Peyer's patch (tissue), 4 donors: ENCODE data around the gene SLC22A23. TPM values are rescaled to one million over a fixed set of nuclear protein-coding genes. Genes with fewer than 3 reads are reported as not detected.

Source experiments
- DNase-seq, 3 donors: peaks; one replicate each; pipeline ENCODE4 v3.0.0-alpha.2; 2017 to 2019
- H3K27ac ChIP-seq, 4 donors: fragments of 200-600 bp; sonication (generic); one replicate each; pipeline ENCODE4 v1.5.1; 2016 to 2019
- H3K27me3 ChIP-seq, 2 donors: fragments of 200-600 bp; sonication (generic); one replicate each; pipeline ENCODE4 v1.5.1; 2019
- H3K36me3 ChIP-seq, 3 donors: fragments of 200-600 bp; sonication (generic); one replicate each; pipeline ENCODE4 v1.5.1; 2016 to 2019
- H3K4me1 ChIP-seq, 4 donors: fragments of 200-600 bp; sonication (generic); one replicate each; pipeline ENCODE4 v1.5.1; 2016 to 2019
- H3K4me3 ChIP-seq, 4 donors: fragments of 200-600 bp; sonication (generic); 1 replicate in 3 of 4; 2 replicates in 1 of 4; pipeline ENCODE4 v1.5.1; 2016 to 2019; ENCODE audit warnings: mild to moderate bottlenecking in 1 of 4
- H3K9me3 ChIP-seq, 4 donors: fragments of 200-600 bp; sonication (generic); one replicate each; pipeline ENCODE4 v1.5.1; 2016 to 2019; ENCODE audit warnings: mild to moderate bottlenecking in 1 of 4
- POLR2A ChIP-seq, 2 donors: fragments of 450-650 bp; IDR thresholded peaks; one replicate each; pipeline ENCODE4 v1.5.1; 2017; ENCODE audit warnings: antibody characterized with exemption in 2 of 2, mild to moderate bottlenecking in 2 of 2, moderate library complexity in 2 of 2
- total RNA-seq, 4 donors: library from RNA; depleted of rRNA; stranded (reverse); fragments of >200 nt; gene quantifications; one replicate each; pipeline ENCODE4 v1.1.0, GENCODE V29; 2016
- TF ChIP-seq, protein P1 (sequence below), 6 experiments: fragments of 450-650 bp in 4 of 6; fragments of 200-600 bp in 2 of 6; sonication (generic) in 1 of 6; IDR thresholded peaks; one replicate each; pipeline ENCODE4 v1.5.1; 2017 to 2019; ENCODE audit warnings: antibody characterized with exemption in 6 of 6, mild to moderate bottlenecking in 3 of 6, moderate library complexity in 1 of 6

The SLC22A23 gene
- total RNA-seq, 4 donors from 2014 or later = 22.3 to 145 (median 91.6) TPM

DNA sequence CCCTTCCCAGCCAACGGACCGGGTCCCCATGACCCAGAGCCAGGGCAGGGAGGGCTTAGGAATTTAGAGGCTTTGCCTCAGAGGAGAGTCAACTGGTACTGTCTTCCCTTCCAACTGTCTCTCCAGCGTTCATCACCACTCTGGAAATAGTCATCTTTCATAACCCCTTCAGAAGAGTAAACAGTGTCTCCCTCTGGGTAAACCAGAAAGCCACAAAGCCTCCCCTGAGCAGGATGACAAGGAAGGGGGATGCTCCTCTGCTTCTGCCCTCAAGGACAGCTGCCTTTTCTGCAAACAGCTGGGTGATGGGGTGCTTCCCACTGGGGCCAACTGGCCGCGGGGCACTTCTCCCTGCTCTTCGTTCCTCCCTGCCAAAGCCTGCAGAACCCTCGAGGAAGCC, 108.0 kb downstream of the SLC22A23 start:
- Histone ChIP-seq H3K4me3 (no peak overlapping the region), H3K27ac (no peak overlapping the region), H3K36me3 (no peaks in the 10 kb centered on the region), H3K4me1 (no peaks in the 10 kb centered on the region), H3K9me3 (no peaks in the 10 kb centered on the region), H3K27me3 (no peaks in the 10 kb centered on the region)
- TF ChIP-seq POLR2A (IDR thresholded peaks at IDR 0.05) = no peak
- TF ChIP-seq, protein P1, sequence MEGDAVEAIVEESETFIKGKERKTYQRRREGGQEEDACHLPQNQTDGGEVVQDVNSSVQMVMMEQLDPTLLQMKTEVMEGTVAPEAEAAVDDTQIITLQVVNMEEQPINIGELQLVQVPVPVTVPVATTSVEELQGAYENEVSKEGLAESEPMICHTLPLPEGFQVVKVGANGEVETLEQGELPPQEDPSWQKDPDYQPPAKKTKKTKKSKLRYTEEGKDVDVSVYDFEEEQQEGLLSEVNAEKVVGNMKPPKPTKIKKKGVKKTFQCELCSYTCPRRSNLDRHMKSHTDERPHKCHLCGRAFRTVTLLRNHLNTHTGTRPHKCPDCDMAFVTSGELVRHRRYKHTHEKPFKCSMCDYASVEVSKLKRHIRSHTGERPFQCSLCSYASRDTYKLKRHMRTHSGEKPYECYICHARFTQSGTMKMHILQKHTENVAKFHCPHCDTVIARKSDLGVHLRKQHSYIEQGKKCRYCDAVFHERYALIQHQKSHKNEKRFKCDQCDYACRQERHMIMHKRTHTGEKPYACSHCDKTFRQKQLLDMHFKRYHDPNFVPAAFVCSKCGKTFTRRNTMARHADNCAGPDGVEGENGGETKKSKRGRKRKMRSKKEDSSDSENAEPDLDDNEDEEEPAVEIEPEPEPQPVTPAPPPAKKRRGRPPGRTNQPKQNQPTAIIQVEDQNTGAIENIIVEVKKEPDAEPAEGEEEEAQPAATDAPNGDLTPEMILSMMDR (IDR thresholded peaks at IDR 0.05) = no peak
- DNase-seq = no peak

DNA sequence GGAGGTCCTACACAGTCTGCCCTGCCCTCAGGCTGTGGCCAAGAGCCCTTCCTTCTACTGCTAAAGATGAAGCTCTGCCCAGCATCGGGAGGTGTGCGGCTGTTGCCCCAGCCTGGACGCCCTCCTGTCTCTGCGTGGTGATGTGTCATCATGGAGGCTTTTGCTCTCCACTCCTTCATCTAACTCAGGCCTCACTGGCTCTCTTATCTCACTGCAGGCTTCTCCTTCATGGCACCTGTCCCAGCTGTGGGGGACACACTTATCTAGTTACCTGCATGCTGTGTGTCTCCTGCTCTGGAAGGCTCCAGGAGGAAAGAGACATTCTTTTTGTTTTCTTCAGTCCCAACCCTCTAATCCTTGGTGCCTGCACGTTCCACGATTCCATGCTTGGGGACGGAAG, 109.0 kb downstream of the SLC22A23 start:
- Histone ChIP-seq H3K27ac (no peak overlapping the region), H3K27me3 (no peaks in the 10 kb centered on the region), H3K4me1 (no peaks in the 10 kb centered on the region), H3K9me3 (no peaks in the 10 kb centered on the region), H3K36me3 (no peaks in the 10 kb centered on the region), H3K4me3 (no peak overlapping the region)
- no peak for TF ChIP-seq POLR2A (IDR thresholded peaks at IDR 0.05)
- TF ChIP-seq, protein P1 (IDR thresholded peaks at IDR 0.05) = no peak
- DNase-seq = no peak

DNA sequence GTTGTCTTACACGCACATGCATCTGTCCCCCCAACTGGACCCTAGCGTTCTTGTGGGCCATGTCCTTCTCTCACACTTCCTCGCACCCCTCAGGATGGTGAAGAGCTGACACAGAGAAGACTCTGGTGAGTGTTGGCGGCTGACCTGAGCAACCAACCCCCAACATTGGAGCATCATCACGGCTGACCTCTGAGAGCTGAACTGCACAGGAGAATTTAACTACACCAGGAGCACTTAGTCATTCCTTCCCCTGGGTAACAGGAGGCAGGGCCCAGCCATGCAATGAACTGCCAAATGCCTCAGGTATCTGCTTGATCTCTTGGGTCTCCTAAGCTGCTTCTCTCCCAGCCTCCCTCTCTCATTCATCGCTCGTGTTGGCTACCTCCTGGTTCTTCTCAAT, 109.6 kb downstream of the SLC22A23 start:
- no peak overlapping the region for H3K4me3 ChIP-seq
- no peak for TF ChIP-seq POLR2A (IDR thresholded peaks at IDR 0.05)
- TF ChIP-seq, protein P1 (IDR thresholded peaks at IDR 0.05) = no peak
- no peaks in the 10 kb centered on the region for H3K27me3 ChIP-seq
- no peak for DNase-seq
- no peak overlapping the region for H3K27ac ChIP-seq
- H3K9me3 ChIP-seq = no peaks in the 10 kb centered on the region
- no peaks in the 10 kb centered on the region for H3K36me3 ChIP-seq
- H3K4me1 ChIP-seq = no peaks in the 10 kb centered on the region

DNA sequence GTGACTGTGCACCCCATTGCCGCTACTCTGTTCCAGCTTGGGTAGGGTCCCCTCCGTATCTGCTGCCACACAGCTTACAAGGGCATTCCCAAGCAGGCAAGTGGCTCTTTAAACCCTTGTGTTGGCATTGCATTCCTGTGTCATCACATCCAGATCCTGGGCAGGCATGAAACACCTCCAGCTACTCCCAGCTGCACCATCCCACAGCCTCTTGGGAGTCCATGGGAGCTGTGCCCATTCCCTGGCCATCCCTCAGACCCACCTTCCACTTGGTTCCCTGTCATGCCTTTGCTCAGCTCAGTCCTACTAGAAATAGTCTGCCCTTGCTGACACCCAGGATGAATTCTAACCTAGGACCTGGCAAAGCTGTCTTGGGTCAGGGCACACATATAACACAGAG, 110.4 kb downstream of the SLC22A23 start:
- no peaks in the 10 kb centered on the region for H3K9me3 ChIP-seq
- no peaks in the 10 kb centered on the region for H3K36me3 ChIP-seq
- H3K4me1 ChIP-seq = no peaks in the 10 kb centered on the region
- no peak overlapping the region for H3K27ac ChIP-seq
- no peak for DNase-seq
- no peak for TF ChIP-seq POLR2A (IDR thresholded peaks at IDR 0.05)
- TF ChIP-seq, protein P1 (IDR thresholded peaks at IDR 0.05) = no peak
- no peaks in the 10 kb centered on the region for H3K27me3 ChIP-seq
- H3K4me3 ChIP-seq = no peak overlapping the region

DNA sequence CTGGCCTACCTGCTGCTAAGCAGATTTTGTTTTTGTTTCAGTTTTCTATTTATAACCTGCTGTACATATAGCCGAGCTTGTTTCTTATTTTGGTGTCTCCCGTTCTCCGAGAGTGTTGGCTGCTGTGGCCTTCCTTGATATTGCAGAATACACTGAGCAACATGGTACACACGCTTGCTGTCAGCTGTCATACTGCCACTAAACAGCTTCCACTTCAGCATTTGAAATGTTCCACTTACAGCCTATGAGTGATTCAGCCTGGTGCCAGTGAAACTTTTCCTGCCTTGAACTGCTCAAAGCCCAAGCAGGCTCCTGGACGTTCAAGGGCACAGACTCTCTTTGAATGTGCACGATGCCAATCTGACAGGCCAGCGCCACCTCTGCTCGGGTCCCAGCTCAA, 111.0 kb downstream of the SLC22A23 start:
- TF ChIP-seq, protein P1 (IDR thresholded peaks at IDR 0.05) = no peak
- TF ChIP-seq POLR2A (IDR thresholded peaks at IDR 0.05) = no peak
- no peaks in the 10 kb centered on the region for H3K9me3 ChIP-seq
- DNase-seq = no peak
- no peak overlapping the region for H3K27ac ChIP-seq
- no peaks in the 10 kb centered on the region for H3K4me1 ChIP-seq
- H3K4me3 ChIP-seq = no peak overlapping the region
- H3K36me3 ChIP-seq = no peaks in the 10 kb centered on the region
- no peaks in the 10 kb centered on the region for H3K27me3 ChIP-seq
